ENCODE measurements around the gene STXBP4.

Gene STXBP4

DNA sequence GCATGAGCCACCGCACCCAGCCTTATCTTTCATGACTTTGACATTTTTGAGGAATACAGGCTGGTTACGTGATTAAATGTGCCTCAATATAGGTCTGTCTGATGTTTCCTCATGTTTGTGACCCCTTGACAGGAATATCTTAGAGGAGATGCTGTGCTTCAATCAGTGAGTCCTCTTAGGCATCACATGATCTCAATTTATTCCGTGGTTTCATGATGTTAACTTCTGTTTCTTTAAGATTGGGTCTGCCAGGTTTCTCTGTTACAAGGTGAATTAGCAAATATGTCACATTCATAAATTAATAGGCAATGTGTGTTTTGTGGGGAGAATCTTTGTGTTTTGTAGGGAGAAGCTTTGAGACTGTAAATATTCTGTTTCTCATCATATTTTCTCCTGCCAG is 3.3 kb downstream of the STXBP4 start:
- H3K27ac Mint-ChIP-seq: no peak overlapping the region
- H3K9me3 Mint-ChIP-seq: peaks cover 31% of the 10 kb centered on the region
- no peak overlapping the region for H3K4me3 Mint-ChIP-seq
- TF ChIP-seq, protein P1, sequence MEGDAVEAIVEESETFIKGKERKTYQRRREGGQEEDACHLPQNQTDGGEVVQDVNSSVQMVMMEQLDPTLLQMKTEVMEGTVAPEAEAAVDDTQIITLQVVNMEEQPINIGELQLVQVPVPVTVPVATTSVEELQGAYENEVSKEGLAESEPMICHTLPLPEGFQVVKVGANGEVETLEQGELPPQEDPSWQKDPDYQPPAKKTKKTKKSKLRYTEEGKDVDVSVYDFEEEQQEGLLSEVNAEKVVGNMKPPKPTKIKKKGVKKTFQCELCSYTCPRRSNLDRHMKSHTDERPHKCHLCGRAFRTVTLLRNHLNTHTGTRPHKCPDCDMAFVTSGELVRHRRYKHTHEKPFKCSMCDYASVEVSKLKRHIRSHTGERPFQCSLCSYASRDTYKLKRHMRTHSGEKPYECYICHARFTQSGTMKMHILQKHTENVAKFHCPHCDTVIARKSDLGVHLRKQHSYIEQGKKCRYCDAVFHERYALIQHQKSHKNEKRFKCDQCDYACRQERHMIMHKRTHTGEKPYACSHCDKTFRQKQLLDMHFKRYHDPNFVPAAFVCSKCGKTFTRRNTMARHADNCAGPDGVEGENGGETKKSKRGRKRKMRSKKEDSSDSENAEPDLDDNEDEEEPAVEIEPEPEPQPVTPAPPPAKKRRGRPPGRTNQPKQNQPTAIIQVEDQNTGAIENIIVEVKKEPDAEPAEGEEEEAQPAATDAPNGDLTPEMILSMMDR (IDR thresholded peaks at IDR 0.05): no peak
- H3K4me1 Mint-ChIP-seq: peaks cover 10% of the 10 kb centered on the region
- no peaks in the 10 kb centered on the region for H3K27me3 Mint-ChIP-seq (ENCODE audit: low read depth, poor library complexity)
- H3K36me3 Mint-ChIP-seq (ENCODE audit: low read depth): peaks cover 43% of the 10 kb centered on the region
- DNase-seq: no peak

DNA sequence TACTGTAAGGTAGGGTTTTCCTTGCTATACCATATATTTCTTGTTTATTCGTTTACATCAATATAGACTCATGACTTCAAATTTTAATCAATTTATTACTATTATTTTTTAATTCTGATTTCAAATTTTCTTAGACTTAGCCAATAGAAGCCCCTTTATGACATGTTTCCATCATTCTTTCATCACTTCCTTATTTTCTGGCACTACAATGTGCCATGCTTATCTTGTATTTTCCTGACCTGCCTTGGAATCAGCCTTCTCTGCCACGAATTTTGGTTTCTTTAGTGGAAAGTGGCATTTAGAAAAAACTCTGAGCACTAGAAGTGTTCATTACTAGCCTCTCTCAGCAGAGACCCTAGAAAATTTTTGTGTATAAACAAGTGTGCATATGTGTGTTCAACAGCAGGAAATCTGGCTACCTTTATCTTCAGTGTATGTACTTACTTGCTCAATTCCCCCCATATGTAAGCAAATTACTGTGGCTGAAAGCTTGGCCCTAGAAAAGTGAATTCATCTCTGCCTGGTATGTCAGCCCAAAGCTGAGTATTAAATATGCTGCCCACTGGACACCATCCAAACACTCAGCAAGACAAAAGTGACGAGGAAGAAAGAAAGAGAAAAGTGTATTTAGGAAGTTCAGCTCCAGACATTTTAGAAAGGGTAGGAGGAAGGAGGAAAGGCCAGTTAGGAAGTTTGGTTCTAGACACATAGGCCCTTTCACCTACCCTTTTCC is 4.0 kb downstream of the STXBP4 start:
- Mint-ChIP-seq H3K4me1 (peaks cover 6% of the 10 kb centered on the region), H3K27me3 (ENCODE audit: low read depth, poor library complexity) (no peaks in the 10 kb centered on the region), H3K9me3 (peaks cover 35% of the 10 kb centered on the region), H3K36me3 (ENCODE audit: low read depth) (peaks cover 50% of the 10 kb centered on the region), H3K27ac (no peak overlapping the region), H3K4me3 (no peak overlapping the region)
- no peak for DNase-seq
- TF ChIP-seq, protein P1 (IDR thresholded peaks at IDR 0.05): no peak

DNA sequence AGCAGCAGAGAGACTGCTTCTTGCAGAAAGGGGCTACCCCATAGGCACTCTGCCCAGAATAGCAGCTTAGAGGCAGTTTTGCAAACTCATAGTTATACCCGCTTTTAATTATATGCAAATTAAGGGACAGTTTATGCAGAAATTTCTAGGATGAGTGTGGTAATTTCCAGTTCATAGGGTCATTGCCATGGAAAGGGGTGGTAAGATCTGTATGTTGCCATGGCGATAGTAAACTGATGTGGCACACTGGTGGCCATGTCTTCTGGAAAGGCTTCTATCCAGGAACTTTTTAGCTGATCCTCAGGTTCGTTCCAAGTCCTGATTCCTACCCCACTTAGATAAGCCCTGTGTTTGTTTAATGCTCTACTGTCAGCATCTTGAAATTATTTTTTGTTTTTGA is 6.2 kb downstream of the STXBP4 start:
- H3K27me3 Mint-ChIP-seq (ENCODE audit: low read depth, poor library complexity): no peaks in the 10 kb centered on the region
- TF ChIP-seq, protein P1 (IDR thresholded peaks at IDR 0.05): no peak
- no peak overlapping the region for H3K4me3 Mint-ChIP-seq
- peaks cover 70% of the 10 kb centered on the region for H3K36me3 Mint-ChIP-seq (ENCODE audit: low read depth)
- H3K9me3 Mint-ChIP-seq: peaks cover 53% of the 10 kb centered on the region
- no peak overlapping the region for H3K27ac Mint-ChIP-seq
- peaks cover 6% of the 10 kb centered on the region for H3K4me1 Mint-ChIP-seq
- no peak for DNase-seq

DNA sequence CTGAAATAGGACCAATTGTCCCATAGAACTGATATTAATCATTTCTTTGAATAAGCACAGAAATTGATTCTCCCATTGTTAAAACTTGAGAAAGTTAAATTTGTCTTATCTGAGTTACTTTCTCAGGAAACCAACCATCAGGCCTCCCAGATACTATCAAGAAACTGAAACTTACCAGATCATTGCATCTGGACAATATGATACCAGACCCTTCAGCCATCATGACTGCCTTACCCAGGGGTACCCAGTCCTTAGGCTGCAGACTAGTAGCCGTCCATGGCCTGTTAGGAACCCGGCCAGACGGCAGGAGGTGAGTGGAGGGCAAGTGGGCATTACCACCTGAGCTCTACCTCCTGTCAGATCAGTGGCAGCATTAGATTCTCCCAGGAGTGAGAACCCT is 7.8 kb downstream of the STXBP4 start:
- Mint-ChIP-seq H3K4me1 (peaks cover 2% of the 10 kb centered on the region), H3K36me3 (ENCODE audit: low read depth) (peaks cover 85% of the 10 kb centered on the region), H3K4me3 (no peak overlapping the region), H3K9me3 (peaks cover 68% of the 10 kb centered on the region), H3K27ac (no peak overlapping the region), H3K27me3 (ENCODE audit: low read depth, poor library complexity) (no peaks in the 10 kb centered on the region)
- no peak for DNase-seq
- TF ChIP-seq, protein P1 (IDR thresholded peaks at IDR 0.05): no peak

DNA sequence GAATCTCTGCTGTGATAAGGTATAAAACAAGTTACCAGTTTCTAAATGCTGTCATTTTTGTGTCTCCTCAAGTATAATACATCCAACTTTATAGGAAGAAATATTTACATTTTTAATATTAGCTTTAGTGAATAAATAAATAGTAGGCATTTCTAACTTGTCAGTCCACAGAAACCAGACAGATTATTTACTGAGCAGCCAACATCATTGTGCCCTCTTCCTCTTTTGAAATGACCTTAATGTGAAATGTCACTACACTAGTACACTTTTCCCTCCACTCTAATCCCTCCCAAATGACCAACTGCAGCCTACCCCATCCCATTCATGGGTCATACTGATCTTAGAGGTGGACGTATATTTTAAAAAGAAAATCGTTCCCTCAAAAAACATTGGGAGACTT is 9.2 kb downstream of the STXBP4 start:
- peaks cover 74% of the 10 kb centered on the region for H3K9me3 Mint-ChIP-seq
- TF ChIP-seq, protein P1 (IDR thresholded peaks at IDR 0.05): no peak
- H3K27ac Mint-ChIP-seq: no peak overlapping the region
- no peaks in the 10 kb centered on the region for H3K4me1 Mint-ChIP-seq
- no peak for DNase-seq
- peaks cover 83% of the 10 kb centered on the region for H3K36me3 Mint-ChIP-seq (ENCODE audit: low read depth)
- no peak overlapping the region for H3K4me3 Mint-ChIP-seq
- H3K27me3 Mint-ChIP-seq (ENCODE audit: low read depth, poor library complexity): no peaks in the 10 kb centered on the region

DNA sequence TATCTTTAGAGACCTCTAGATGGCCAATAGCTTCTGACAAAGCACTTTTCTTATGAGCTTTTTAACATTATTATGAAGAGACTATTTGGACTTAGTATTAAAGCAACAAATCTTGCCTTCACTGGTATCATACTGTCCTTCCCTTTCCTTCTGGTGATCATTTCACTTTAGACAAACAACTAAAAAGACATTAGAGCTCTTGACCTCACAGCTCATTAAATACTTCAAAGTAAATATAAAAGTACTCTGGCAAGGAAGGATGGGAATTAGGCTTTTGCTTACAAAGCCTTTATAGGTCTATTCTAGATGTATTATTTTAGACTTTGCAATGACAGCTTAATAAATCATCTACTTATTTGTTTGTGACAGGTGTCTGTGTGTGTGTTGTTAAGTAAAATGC is 11.1 kb downstream of the STXBP4 start:
- Mint-ChIP-seq H3K9me3 (peaks cover 65% of the 10 kb centered on the region), H3K27ac (no peak overlapping the region), H3K27me3 (ENCODE audit: low read depth, poor library complexity) (no peaks in the 10 kb centered on the region), H3K4me1 (no peaks in the 10 kb centered on the region), H3K36me3 (ENCODE audit: low read depth) (peaks cover 74% of the 10 kb centered on the region), H3K4me3 (no peak overlapping the region)
- TF ChIP-seq, protein P1 (IDR thresholded peaks at IDR 0.05): no peak
- no peak for DNase-seq
